GM18505 (cell line): ENCODE measurements around the gene SNX8.

Experiments
- ATAC-seq: cut with Tn5 transposase; IDR thresholded peaks from one replicate; pipeline ENCODE4 v1.9.1; 2021; ENCODE audit not compliant: unreplicated experiment
- POLR2A ChIP-seq: IDR thresholded peaks from 4 replicates; pipeline ENCODE4 v1.6.1; 2011; ENCODE audit warnings: borderline replicate concordance; ENCODE audit not compliant: insufficient read depth, insufficient read length; ENCODE audit errors: extremely low read depth

Gene SNX8

DNA sequence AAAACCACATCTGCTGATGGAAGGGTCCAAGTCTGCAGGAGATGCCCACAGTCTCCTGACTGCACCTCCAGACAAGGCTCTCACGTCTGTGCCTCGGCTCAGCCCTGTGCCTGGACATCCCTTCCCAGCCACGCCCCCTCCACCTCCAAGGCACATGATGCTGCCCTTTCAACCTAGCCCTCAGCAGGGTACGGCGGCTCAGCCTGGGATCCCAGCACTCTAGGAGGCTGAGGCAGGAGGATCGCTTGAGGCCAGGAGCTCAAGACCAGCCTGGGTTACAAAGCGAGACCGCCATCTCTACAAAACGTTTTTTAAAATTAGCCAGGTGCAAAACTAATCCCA lies 95.8 kb downstream of the SNX8 start:
- no peak for ATAC-seq
- no peak for TF ChIP-seq POLR2A

- no peak for ATAC-seq
- TF ChIP-seq POLR2A: no peak
These were observed 96.4 kb downstream of the SNX8 start for GRCh38 chr7:2217716-2218443.

DNA sequence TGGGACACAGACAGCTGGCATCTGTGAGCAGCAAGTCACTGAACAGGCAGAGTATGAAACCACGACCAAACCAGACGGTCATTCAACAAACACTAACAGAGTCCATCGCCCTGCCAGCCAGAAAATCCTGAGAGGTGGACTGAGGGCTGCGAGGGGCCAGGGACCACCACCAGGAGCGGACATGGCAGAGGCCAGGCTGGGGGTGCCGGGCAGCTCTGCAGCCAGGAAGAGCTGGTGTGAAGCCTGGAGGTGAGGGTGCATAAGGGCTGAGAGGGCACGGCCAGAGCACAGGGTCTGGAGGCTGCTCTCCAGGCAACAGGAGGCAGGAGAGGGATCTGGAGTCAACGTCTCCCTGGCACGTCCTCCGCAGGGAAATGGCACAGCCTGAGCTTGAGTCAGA lies 97.0 kb downstream of the SNX8 start:
- ATAC-seq: no peak
- TF ChIP-seq POLR2A: no peak

DNA sequence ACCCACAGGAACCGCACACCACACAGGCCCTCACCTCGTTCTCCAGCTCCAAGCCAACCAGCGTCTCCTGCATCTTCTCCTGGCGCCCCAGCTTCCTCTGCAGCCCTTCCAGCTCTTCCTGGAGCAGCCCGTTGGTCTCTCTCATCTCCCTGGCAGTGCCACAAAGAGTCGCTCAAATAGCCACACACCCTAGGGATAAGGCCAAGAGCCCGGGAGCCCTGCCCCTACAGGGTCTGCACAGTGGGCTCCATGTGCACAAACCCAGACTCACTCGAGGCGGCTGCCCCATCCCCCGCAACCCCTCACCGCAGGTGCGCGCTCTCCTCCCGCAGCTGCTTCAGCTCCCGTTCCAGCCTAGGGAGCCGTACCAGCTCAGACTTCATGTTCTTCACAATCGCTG lies 98.4 kb downstream of the SNX8 start:
- no peak for ATAC-seq

GRCh38 chr7:2214636-2215035 lies 99.6 kb downstream of the SNX8 start:
- no peak for ATAC-seq
- no peak for TF ChIP-seq POLR2A

More for the DNA sequence above, 98.4 kb downstream of the SNX8 start:
- no peak for TF ChIP-seq POLR2A

DNA sequence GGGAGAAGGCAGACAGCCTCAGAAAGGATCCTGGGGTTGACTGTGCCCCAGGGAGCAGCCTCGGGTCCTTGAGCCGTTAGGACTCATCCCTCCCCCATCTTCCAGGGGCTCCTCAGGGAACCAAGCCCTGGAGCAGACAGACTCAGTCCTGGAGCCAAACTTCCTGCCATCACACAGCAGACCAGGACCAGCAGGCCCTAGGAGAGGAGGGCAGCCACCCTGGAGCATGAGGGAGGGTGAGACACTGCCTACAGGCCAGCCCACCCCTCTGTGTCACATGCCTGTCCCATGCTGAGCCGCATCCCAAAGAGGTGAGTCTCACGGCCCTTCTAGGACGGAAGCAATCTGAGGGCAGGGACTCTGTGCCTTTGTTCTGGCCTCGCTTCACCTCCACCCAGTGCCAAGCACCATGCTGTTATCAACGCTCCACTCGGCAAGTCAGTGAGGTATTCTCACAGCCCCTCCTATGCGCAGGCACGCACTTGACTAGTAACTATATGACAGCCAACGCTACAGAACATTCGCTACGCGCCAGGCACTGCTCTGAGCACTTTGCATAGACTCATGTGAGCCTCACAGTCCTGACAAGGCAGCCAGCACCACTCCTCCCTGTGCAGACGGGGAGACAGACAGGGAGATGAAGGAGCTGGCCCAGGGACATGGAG lies 100.6 kb downstream of the SNX8 start:
- TF ChIP-seq POLR2A: no peak
- no peak for ATAC-seq

DNA sequence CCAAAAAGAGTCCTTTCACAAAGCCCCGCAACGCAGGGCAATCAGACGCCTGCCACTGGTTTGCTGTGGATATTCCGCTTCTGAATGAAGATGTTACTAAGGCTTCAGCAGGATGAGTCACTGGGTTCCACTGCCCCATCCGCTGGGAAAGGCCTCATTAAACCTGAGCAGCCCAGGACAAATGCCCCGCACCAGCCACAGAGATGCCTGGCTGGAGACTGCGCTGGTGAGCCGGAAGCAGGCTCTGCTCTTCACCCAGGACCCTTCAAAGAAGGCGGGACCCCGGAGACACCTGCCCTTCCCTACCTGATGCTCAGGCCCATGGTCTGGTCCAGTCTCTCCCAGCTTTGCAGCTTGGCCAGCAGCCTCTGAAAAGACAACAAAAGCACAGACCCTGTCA lies 101.3 kb downstream of the SNX8 start:
- no peak for TF ChIP-seq POLR2A
- no peak for ATAC-seq

GRCh38 chr7:2211926-2212325 lies 102.3 kb downstream of the SNX8 start:
- ATAC-seq: no peak
- no peak for TF ChIP-seq POLR2A

DNA sequence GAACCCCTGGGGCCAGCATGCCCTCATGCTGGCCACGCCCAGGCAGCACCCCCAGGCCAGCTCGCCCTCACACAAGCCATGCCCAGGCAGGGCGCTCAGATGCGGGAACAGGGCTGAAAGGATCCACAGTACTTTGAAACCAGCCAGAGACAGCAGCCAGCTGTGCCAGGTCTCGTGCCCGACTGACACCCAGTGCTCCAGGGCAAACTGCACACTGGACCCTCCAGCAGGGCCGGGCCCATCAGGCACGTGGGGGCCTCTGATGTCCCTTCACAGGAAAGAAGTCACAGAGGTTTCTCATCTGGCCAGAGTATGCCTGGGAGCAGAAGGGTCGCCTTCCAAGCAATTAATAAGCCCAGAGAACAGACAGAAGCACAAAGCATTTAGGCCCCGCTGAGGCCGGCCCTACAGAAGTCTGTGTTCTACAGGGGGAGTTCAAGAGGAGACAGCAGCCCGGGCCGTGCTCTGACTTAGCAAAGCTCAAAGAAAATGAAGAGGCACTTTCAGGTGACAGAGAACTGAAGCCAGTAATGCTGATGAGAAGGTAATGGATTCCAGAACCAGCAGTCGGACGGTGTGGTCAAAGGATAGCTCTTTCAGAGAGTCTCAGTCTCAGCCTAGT lies 102.9 kb downstream of the SNX8 start:
- TF ChIP-seq POLR2A: no peak
- no peak for ATAC-seq

DNA sequence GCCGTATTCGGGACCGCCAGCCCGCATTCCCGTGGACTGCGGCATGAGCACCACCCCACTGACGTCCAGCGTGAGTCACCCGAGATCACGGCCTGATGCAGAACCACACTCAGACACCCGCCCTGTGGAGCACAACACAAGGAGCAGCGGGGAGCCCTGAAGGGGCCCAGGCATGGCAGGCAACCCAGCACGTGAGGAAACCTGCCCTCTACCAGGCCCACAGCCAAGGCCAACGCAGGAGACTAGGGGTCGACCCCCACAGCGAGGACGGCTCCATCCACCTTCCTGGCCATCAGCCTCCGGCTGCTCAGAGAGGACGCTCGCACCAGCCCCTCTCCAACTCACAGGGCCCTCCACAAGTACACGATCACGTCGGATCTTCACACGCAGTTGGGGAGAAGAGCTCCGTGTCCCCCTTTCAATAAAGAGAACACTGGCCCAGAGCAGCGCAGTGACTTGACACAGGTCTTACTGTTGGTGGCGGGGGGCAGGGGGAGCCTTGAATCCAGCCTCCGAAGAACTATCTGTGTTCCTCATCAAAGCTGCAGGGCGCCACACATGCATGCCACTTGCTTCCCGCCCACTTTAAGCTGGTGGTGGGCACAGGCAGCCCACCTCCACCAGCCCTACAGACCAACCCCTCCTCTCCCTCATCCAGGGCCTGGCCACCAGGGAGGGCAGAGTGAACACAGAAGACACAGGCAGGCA lies 103.5 kb downstream of the SNX8 start:
- no peak for TF ChIP-seq POLR2A
- ATAC-seq: no peak

GRCh38 chr7:2209961-2210323 lies 104.3 kb downstream of the SNX8 start:
- ATAC-seq: no peak
- no peak for TF ChIP-seq POLR2A

GRCh38 chr7:2209146-2209960 lies 104.9 kb downstream of the SNX8 start:
- TF ChIP-seq POLR2A: no peak
- ATAC-seq: no peak

DNA sequence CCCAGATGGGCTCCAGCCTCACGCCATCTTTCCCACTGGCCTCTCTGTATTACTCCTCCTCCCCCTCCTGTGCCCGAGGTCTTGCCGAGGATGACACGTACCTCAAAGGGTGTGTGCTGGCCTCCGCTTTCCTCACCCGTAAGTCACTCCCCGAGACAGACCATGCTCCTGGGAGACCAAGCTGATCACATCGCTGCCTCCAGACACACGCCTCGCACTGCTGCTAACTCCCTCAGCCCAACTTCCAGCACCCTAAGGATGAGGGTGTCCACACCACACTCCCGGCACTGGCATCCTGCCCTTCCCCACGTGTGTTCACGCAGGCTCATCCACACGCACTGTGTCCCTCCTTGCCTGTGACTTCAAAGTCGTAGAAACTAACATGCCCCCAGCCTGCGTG lies 105.5 kb downstream of the SNX8 start:
- no peak for TF ChIP-seq POLR2A
- ATAC-seq: no peak

DNA sequence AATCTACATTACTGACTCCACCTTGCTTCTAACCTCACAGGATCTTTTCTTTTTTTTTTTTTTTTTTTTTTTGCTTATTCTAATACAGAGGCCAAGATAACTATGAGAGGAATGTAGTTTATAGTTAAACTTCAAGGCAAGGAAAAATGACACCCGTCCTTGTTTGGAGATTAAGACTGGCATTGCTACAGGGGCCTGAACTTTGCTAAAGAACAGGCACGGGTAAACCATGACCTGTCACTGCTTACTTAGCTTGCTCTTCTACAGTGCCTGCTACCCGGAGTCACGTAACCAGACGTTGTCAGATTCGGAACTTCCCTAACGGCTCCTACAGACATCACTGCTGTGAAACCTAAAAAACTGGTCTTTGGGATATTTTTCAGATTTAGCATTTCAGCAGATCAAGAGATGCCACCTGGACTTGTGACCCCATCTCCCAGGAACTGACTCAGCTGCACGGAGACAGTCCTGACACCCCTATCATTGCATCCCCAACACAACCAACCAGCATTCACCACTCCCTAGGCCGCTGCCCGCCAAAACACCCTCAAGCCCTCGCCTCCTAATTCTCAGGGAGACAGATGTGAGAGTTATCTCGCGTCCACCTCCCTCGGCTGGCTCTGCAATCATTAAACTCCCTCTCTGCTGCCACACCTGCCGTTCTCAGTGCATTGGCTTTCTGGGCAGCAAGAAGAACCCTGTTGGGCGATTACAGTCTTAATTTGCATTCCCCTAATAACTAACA lies 109.0 kb downstream of the SNX8 start:
- ATAC-seq: no peak
- no peak for TF ChIP-seq POLR2A
